Osteoblast (primary cell): ENCODE results near the gene ELANE. TPM values are rescaled to one million over a fixed set of nuclear protein-coding genes. Genes with fewer than 3 reads are reported as not detected.

Experiments
- DNase-seq: peaks from one replicate; pipeline ENCODE4 v3.0.0; 2011; ENCODE audit warnings: low spot score, mixed read lengths; ENCODE audit not compliant: insufficient read length; ENCODE audit errors: missing footprints
- H2AFZ ChIP-seq: 2 replicates; pipeline ENCODE4 v1.6.0; 2011; ENCODE audit warnings: mild to moderate bottlenecking, low read length
- H3K27ac ChIP-seq: 2 replicates; pipeline ENCODE4 v1.5.1; 2011; ENCODE audit warnings: mild to moderate bottlenecking, low read depth, low read length, moderate library complexity
- H3K27me3 ChIP-seq: 2 replicates; pipeline ENCODE4 v1.6.0; 2012; ENCODE audit warnings: mild to moderate bottlenecking, control low read depth, inconsistent platforms, low read length, moderate library complexity; ENCODE audit not compliant: insufficient read depth
- H3K36me3 ChIP-seq: 2 replicates; pipeline ENCODE4 v1.5.1; 2011; ENCODE audit warnings: mild to moderate bottlenecking, low read length, control low read depth, moderate library complexity; ENCODE audit not compliant: insufficient read depth
- H3K4me1 ChIP-seq: 2 replicates; pipeline ENCODE4 v1.5.1; 2011; ENCODE audit warnings: mild to moderate bottlenecking, low read length, control low read depth, moderate library complexity; ENCODE audit not compliant: insufficient read depth
- H3K4me2 ChIP-seq: 2 replicates; pipeline ENCODE4 v1.6.0; 2011; ENCODE audit warnings: mild to moderate bottlenecking, low read length; ENCODE audit not compliant: insufficient read depth
- H3K4me3 ChIP-seq: fragments of 200-600 bp; sonication (generic); 3 replicates; pipeline ENCODE4 v1.5.1; 2012; ENCODE audit warnings: mild to moderate bottlenecking, low read length, inconsistent platforms; ENCODE audit not compliant: insufficient read depth
- H3K79me2 ChIP-seq: 2 replicates; pipeline ENCODE4 v1.6.0; 2012; ENCODE audit warnings: mild to moderate bottlenecking, low read length, control low read depth, inconsistent platforms; ENCODE audit not compliant: insufficient read depth
- H3K9me3 ChIP-seq: 2 replicates; pipeline ENCODE4 v1.5.1; 2011; ENCODE audit warnings: low read depth, low read length, control low read depth
- H4K20me1 ChIP-seq: 2 replicates; pipeline ENCODE4 v1.6.0; 2012; ENCODE audit warnings: mild to moderate bottlenecking, low read length, control low read depth; ENCODE audit not compliant: insufficient read depth
- total RNA-seq: library from RNA; depleted of rRNA; stranded (reverse); fragments of >200 nt; gene quantifications from 2 replicates; pipeline ENCODE4 v1.2.3, GENCODE V29; 2012
- TF ChIP-seq, protein P1 (sequence below): IDR thresholded peaks from 2 replicates; pipeline ENCODE4 v1.5.1; 2011; ENCODE audit warnings: mild to moderate bottlenecking, low read depth, low read length, moderate library complexity; ENCODE audit errors: extremely low read depth

ELANE gene
- total RNA-seq, 1 donor: 0.36 TPM

DNA sequence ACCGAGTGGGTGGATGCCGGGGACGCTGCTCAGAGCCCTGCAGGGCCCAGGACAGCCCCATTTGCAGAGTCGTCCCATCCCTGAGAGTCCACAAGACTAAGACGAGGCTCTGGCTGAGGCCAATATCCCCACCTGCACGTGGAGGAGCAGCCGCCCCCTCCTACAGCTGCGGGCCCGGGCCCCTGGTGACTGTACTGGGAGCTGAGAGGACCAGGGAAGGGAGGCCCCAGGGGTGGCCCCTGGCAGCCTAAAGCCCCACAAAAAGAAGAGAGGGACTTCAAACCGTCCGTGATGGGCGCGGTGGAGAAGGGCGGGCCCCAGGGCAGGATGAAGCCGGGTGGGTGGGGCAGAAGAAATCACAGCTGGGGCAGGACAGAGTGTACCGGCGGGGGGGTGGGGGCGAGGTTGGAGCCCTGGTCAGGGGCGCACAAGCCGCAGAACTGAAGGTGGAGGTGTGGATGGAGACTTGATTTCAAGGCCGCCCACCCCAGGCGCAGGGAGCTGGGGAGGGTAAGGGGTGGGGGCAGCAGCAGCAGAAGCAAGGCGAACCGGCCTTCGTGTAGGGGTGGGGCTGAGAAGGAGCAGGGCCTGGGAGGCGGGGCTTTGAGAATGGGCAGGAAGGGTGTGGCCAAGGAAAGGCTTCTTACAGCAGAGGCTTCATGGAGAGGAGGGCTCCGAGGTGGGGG lies 20.3 kb downstream of the ELANE start:
- Histone ChIP-seq H3K36me3 (peaks cover 21% of the 10 kb centered on the region), H4K20me1 (peaks cover 11% of the 10 kb centered on the region), H3K4me1 (peaks cover 16% of the 10 kb centered on the region), H3K27ac (no peak overlapping the region), H3K4me2 (no peak overlapping the region), H3K79me2 (no peaks in the 10 kb centered on the region), H3K4me3 (no peak overlapping the region), H2AFZ (no peak overlapping the region), H3K9me3 (no peaks in the 10 kb centered on the region), H3K27me3 (no peaks in the 10 kb centered on the region)
- TF ChIP-seq, protein P1, sequence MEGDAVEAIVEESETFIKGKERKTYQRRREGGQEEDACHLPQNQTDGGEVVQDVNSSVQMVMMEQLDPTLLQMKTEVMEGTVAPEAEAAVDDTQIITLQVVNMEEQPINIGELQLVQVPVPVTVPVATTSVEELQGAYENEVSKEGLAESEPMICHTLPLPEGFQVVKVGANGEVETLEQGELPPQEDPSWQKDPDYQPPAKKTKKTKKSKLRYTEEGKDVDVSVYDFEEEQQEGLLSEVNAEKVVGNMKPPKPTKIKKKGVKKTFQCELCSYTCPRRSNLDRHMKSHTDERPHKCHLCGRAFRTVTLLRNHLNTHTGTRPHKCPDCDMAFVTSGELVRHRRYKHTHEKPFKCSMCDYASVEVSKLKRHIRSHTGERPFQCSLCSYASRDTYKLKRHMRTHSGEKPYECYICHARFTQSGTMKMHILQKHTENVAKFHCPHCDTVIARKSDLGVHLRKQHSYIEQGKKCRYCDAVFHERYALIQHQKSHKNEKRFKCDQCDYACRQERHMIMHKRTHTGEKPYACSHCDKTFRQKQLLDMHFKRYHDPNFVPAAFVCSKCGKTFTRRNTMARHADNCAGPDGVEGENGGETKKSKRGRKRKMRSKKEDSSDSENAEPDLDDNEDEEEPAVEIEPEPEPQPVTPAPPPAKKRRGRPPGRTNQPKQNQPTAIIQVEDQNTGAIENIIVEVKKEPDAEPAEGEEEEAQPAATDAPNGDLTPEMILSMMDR: no peak
- DNase-seq: peak; percentile 97

DNA sequence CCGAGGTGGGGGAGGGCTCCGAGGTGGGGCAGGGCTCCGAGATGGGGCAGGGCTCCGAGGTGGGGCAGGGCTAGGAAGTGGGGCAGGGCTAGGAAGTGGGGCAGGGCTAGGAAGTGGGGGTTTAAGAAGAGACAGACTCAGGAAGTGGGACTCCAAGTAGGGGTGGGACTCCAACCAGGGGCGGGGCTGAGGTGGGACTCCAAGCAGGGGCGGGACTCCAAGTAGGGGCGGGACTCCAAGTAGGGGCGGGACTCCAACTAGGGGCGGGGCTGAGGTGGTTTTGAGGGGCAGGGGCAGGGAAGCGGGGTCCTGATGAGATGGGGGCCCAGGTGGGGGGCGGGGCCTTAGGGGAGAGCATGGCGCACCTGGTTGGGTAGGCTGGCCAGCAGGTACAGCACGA lies 21.0 kb downstream of the ELANE start:
- TF ChIP-seq, protein P1: no peak

DNA sequence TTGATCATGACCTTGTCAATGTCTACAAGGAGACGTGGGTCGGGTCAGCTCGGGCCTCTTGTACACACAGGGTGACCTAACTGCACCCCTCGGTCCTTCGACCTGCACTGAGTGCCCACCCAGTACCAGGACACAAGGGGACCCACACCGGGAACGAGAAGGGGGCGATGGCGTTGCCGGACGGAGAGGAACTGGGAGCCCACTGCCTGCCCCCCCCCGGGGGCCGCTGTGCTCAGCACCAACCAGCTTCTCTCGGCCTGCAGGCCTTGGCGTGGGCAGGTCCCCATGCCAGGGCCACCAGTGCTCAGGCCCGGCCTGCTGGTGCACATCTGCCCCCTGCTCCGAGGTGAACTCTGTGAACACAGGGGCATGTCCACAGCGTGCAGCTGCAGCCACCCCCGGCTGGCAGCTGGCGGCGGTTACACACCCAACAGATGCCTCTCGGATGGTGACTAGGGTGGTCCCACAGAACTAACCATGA lies 21.5 kb downstream of the ELANE start:
- TF ChIP-seq, protein P1: no peak
- no peaks in the 10 kb centered on the region for H3K27me3 ChIP-seq
- H2AFZ ChIP-seq: no peak overlapping the region
- H4K20me1 ChIP-seq: peaks cover 11% of the 10 kb centered on the region
- peaks cover 9% of the 10 kb centered on the region for H3K36me3 ChIP-seq
- no peak overlapping the region for H3K27ac ChIP-seq
- H3K4me1 ChIP-seq: peaks cover 16% of the 10 kb centered on the region
- H3K79me2 ChIP-seq: no peaks in the 10 kb centered on the region
- no peak overlapping the region for H3K4me3 ChIP-seq
- H3K4me2 ChIP-seq: no peak overlapping the region
- H3K9me3 ChIP-seq: no peaks in the 10 kb centered on the region
- DNase-seq: no peak

More for the DNA sequence above, 21.0 kb downstream of the ELANE start:
- Histone ChIP-seq H3K27me3 (no peaks in the 10 kb centered on the region), H3K4me2 (no peak overlapping the region), H3K4me3 (no peak overlapping the region), H4K20me1 (peaks cover 11% of the 10 kb centered on the region), H3K36me3 (peaks cover 14% of the 10 kb centered on the region), H3K79me2 (no peaks in the 10 kb centered on the region), H3K4me1 (peaks cover 16% of the 10 kb centered on the region), H3K9me3 (no peaks in the 10 kb centered on the region), H3K27ac (no peak overlapping the region), H2AFZ (no peak overlapping the region)
- DNase-seq: no peak

DNA sequence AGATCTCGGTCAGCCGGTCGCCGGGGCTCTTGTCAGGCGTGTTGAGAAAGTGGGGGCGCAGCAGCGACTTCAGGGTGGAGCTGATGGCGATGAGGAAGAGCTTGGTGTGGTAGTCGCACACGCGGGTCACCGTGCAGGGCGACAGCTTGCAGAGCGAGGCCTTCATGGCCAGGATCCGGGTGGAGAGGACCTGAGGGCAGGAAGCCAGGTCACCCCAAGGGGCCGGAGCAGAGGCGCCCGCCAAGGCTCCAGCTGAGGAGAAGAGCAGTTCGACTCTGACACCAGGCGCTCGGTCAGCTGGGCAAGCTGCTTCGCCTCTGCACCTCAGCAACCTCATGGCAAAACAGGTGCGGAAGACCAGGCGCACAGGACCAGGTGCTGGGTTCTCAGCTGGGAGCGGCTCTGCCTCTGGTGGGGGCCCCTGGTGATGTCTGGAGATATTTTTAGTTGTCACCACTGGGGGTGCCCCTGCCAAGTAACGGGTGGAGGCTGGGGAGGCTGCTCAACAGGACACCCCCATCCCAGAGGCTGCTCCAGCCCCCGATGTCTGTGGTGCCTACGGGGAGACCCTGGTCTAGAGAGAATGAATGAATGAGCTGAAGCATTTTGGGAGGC lies 23.3 kb downstream of the ELANE start:
- Histone ChIP-seq H3K4me2 (no peak overlapping the region), H3K27me3 (no peaks in the 10 kb centered on the region), H3K36me3 (peaks cover 6% of the 10 kb centered on the region), H3K9me3 (no peaks in the 10 kb centered on the region), H2AFZ (no peak overlapping the region), H3K4me1 (no peaks in the 10 kb centered on the region), H3K27ac (no peak overlapping the region), H3K79me2 (no peaks in the 10 kb centered on the region), H4K20me1 (peaks cover 3% of the 10 kb centered on the region), H3K4me3 (no peak overlapping the region)
- TF ChIP-seq, protein P1: no peak
- DNase-seq: peak; percentile 87
